WERI-Rb-1 (cell line): ENCODE data around the gene GPR55.

Experiments used
- DNase-seq: peaks from one replicate; pipeline ENCODE4 v3.0.0-alpha.2; 2020
- H3K27ac ChIP-seq: fragments of 250-450 bp; sonication (Bioruptor Pico); 2 replicates; pipeline ENCODE4 v1.5.1; 2020; ENCODE audit warnings: mild to moderate bottlenecking, moderate library complexity
- H3K27me3 ChIP-seq: fragments of 250-450 bp; sonication (Bioruptor Pico); 2 replicates; pipeline ENCODE4 v1.5.1; 2021; ENCODE audit warnings: mild to moderate bottlenecking, low read depth, moderate library complexity; ENCODE audit not compliant: insufficient read depth, severe bottlenecking
- H3K36me3 ChIP-seq: fragments of 250-450 bp; sonication (Bioruptor Pico); 2 replicates; pipeline ENCODE4 v1.5.1; 2020; ENCODE audit warnings: mild to moderate bottlenecking, moderate library complexity
- H3K4me3 ChIP-seq: 2 replicates; pipeline ENCODE4 v1.5.1; 2011; ENCODE audit warnings: low read depth, mild to moderate bottlenecking, control low read depth, low read length
- H3K9me3 ChIP-seq: fragments of 250-450 bp; sonication (Bioruptor Pico); 2 replicates; pipeline ENCODE4 v1.5.1; 2021; ENCODE audit warnings: mild to moderate bottlenecking, moderate library complexity; ENCODE audit not compliant: severe bottlenecking
- TF ChIP-seq, protein P1 (sequence below): IDR thresholded peaks from 2 replicates; pipeline ENCODE4 v1.5.1; 2011; ENCODE audit warnings: low read depth, mild to moderate bottlenecking, control low read depth, inconsistent platforms, low read length

Gene GPR55

DNA sequence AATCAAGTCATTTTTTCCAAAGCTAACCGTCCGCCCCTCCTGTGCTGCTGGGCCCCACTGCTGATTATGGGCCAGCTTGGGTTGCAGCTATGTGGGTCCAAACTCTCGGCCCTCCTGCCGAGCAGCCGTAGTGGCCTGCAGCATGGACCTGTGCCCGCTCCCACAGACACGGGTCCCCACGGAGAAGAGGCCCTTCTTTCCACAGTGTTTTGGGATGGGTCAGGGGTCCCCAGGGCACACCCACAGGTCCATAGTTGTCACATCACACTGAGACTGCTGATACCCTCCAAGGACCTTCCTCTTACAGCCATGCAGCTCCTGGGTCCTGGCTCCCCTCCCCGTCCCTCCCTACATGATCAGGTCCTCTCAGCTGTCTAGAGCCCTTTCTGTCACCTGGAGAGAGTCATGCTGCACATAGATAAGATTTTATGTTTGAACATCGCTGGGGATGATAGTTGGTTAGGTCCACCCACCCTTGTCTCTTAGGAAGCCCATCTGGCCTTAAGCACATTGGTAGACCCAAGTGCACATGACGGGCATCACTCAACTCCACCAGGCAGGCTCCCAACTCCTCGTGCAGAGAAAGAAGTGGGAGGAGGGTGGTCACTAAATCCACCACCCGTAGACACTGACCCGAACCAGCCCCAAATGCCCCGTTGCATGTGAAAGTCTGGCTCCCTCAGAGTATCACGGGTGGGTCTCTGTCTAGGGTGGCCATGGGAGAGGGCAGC, 17.5 kb downstream of the GPR55 start:
- TF ChIP-seq, protein P1, sequence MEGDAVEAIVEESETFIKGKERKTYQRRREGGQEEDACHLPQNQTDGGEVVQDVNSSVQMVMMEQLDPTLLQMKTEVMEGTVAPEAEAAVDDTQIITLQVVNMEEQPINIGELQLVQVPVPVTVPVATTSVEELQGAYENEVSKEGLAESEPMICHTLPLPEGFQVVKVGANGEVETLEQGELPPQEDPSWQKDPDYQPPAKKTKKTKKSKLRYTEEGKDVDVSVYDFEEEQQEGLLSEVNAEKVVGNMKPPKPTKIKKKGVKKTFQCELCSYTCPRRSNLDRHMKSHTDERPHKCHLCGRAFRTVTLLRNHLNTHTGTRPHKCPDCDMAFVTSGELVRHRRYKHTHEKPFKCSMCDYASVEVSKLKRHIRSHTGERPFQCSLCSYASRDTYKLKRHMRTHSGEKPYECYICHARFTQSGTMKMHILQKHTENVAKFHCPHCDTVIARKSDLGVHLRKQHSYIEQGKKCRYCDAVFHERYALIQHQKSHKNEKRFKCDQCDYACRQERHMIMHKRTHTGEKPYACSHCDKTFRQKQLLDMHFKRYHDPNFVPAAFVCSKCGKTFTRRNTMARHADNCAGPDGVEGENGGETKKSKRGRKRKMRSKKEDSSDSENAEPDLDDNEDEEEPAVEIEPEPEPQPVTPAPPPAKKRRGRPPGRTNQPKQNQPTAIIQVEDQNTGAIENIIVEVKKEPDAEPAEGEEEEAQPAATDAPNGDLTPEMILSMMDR: no peak
- DNase-seq: no peak
- no peaks in the 10 kb centered on the region for H3K9me3 ChIP-seq
- no peaks in the 10 kb centered on the region for H3K27me3 ChIP-seq
- H3K4me3 ChIP-seq: no peak overlapping the region
- H3K27ac ChIP-seq: no peak overlapping the region
- no peaks in the 10 kb centered on the region for H3K36me3 ChIP-seq

DNA sequence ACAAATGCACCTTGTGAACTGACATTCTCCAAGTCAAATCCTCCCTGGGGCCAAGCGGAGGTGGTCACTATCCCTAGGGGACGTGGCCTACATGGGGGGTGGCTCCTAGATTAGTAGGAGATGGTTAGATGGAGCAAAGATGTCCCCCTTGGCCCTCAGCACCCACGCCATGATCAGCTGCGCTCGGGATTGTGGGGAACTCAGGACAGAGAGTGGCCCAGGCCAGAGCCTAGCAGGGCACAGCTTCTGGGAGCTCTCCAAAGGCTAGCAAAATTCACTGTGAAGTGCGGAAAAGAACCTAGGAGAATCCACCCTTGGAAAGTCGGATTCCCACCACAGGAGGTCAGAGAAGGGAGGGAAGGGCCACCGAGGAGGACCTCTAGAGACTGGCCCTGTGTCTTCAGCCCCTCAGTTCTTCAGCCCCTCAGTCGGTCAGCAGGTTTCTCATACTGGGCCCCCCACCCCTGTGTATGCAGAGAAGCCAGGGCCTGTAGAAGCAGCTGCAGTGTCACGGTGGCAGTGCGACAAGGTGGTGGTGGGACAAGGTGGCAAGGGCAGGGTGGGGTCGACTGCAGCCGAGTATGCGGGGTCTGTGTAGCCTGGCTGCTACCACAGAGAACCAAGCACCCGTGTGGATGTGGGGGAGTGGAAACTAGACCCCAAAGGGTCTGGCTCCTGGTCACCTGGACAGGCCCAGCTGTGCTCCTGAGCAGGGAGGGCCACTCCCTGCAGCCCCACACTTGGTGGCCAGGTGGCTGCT, 18.4 kb downstream of the GPR55 start:
- no peak overlapping the region for H3K27ac ChIP-seq

DNA sequence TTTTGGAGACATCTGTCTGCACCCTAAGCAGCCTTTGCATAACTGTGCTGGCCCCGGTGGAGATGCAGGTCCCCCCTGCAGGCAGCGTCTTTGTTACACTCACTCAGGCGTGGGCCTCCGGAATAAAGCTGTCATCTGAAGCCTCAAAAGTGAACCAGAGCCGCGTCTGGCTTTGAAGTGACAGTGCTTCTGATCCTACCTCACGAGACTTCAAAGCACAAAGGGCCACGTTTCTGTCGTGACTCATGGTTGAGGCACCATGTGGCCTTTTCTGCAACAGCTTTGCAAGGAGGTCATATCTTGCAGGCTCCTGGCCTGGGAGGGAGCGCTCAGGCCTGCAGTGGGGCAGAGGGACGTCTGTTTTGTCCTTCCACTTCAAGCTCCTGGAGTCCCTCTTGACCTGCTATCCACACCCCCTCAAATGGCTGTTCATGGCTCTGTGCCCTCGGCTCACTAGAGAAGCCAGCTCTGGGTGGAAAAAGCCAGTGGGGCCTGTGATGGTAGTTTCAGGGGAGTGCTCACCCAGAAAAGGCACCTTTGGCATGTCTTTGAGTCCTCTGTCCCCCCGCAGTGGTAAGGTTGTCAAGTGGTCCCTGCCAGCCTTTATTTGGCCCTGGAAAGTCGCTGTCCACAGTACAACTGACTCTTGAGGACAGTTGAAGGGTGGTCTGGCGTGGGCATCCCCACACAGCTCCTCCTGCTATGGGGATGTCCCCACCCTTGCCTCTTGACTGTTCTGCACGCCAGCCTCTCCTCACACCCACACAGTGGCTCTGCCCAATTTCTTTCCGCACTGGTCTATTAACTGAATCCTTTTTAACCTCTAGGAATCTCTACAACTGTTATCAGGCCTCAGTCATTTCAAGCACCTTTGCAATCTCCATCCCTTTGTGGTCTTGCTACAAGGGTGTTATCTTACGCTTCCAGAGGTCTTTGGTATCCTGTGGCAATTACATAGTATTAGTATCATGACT, 19.3 kb downstream of the GPR55 start:
- Histone ChIP-seq H3K4me3 (no peak overlapping the region), H3K27me3 (no peaks in the 10 kb centered on the region), H3K36me3 (no peaks in the 10 kb centered on the region), H3K9me3 (no peaks in the 10 kb centered on the region), H3K27ac (no peak overlapping the region)
- DNase-seq: no peak
- TF ChIP-seq, protein P1: no peak

More for the DNA sequence above, 18.4 kb downstream of the GPR55 start:
- no peak overlapping the region for H3K4me3 ChIP-seq
- DNase-seq: no peak
- H3K27me3 ChIP-seq: no peaks in the 10 kb centered on the region
- H3K36me3 ChIP-seq: no peaks in the 10 kb centered on the region
- H3K9me3 ChIP-seq: no peaks in the 10 kb centered on the region
- TF ChIP-seq, protein P1: no peak

DNA sequence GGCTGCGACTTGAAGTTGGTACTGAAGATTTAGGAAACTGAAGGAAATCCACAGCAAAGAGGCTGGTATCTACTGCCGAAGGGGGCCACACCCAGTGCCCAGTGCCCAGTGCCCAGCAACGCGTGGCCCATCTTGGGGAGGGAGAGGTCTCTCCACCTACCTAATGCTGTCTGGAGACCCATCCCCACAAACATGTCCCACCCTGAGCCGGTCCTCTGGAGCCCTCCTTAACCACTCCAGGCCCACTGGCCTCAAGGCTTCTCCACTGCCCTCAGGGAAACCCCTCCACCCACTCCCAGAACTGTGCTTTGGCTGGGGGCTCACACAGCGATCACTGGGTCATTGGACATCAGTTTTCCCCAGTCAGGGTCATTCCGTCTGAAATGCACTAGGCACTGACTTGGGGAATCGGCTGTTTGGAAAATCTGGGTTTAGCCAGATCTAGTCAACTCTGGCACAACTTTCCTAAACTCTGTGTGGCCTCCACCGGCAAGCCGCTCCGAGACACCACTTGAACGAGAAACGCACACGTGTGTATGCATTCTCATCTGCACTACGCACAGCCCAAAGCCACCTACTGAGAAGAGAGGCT, 20.1 kb downstream of the GPR55 start:
- no peaks in the 10 kb centered on the region for H3K36me3 ChIP-seq
- H3K27me3 ChIP-seq: no peaks in the 10 kb centered on the region
- TF ChIP-seq, protein P1: no peak
- no peaks in the 10 kb centered on the region for H3K9me3 ChIP-seq
- no peak overlapping the region for H3K27ac ChIP-seq
- H3K4me3 ChIP-seq: no peak overlapping the region
- DNase-seq: no peak
